Hepatocyte (in vitro differentiated cells): ENCODE measurements around the gene AP3S1.

Experiments
- CTCF ChIP-seq: fragments of 200-600 bp; sonication (generic); IDR thresholded peaks from 2 replicates; pipeline ENCODE4 v1.5.1; 2016; ENCODE audit warnings: antibody characterized with exemption, mild to moderate bottlenecking; ENCODE audit not compliant: poor library complexity
- EZH2 ChIP-seq: fragments of 200-600 bp; sonication (generic); IDR thresholded peaks from 2 replicates; pipeline ENCODE4 v1.6.1; 2016; ENCODE audit warnings: antibody characterized with exemption, mild to moderate bottlenecking, borderline replicate concordance
- EZH2phosphoT487 ChIP-seq: fragments of 200-600 bp; sonication (generic); IDR thresholded peaks from one replicate; pipeline ENCODE4 v1.6.1; 2018; ENCODE audit warnings: antibody characterized with exemption, mild to moderate bottlenecking, low read depth, moderate library complexity; ENCODE audit not compliant: unreplicated experiment, severe bottlenecking

- TF ChIP-seq CTCF (no peak), EZH2phosphoT487 (no peak), EZH2 (no peak)
These were observed 16.7 kb downstream of the AP3S1 start for GRCh38 chr5:115858396-115858795.
